HepG2 (cell line): Measurements from ENCODE around the gene VWA3B. TPM values are rescaled to one million over a fixed set of nuclear protein-coding genes. Genes with fewer than 3 reads are reported as not detected.

ENCODE experiments used
- ATAC-seq: fragments of 200-7000 bp; cut with Tn5 transposase; 3 replicates; pipeline ENCODE4 v1.9.1; 2020; ENCODE audit warnings: mild to moderate bottlenecking, moderate library complexity
- BruUV-seq: library from RNA; stranded (reverse); fragments of 400-500 nt; replicated peaks from 2 replicates; lab custom pipeline; 2021; lab: Mats Ljungman, UMichigan
- CTCF ChIA-PET: fragments of 300-600 bp; formaldehyde crosslinking; extraction: SDS; loops from one replicate; lab custom pipeline; 2021; ENCODE audit warnings: low total read pairs, inconsistent platforms, low intra/inter-chr PET ratio; lab: Yijun Ruan, JAX
- POLR2A ChIA-PET: fragments of 350-600 bp; sonication (Branson Sonifier 250); formaldehyde crosslinking; loops from one replicate; lab custom pipeline; 2020; ENCODE audit warnings: antibody characterized with exemption, inconsistent platforms; lab: Yijun Ruan, JAX
- DNase-seq: peaks from one replicate; pipeline ENCODE4 v3.0.0-alpha.2; 2015; ENCODE audit warnings: low spot score
- FAIRE-seq: peaks from 3 replicates; lab custom pipeline; 2011; peaks lifted over from hg19 to GRCh38; lab: Jason Lieb, UNC
- H2AFZ ChIP-seq: one replicate; pipeline ENCODE4 v1.6.1; 2011; ENCODE audit warnings: low read length, inconsistent platforms
- H3K27ac ChIP-seq: fragments of 300-600 bp; 3 replicates; pipeline ENCODE4 v1.8.0; 2011; ENCODE audit warnings: mixed run types, mild to moderate bottlenecking, mixed read lengths, low read length, inconsistent platforms; ENCODE audit not compliant: insufficient read depth; ENCODE audit errors: extremely low read length
- H3K27me3 ChIP-seq, 2 experiments: fragments of 200-600 bp in 1 of 2; 2 replicates in 1 of 2; 3 replicates in 1 of 2; pipeline versions ENCODE4 v1.6.0 to v1.8.0; 2011; ENCODE audit warnings: low read length in 2 of 2, mild to moderate bottlenecking in 2 of 2, moderate library complexity in 2 of 2, inconsistent platforms in 1 of 2; ENCODE audit not compliant: insufficient read depth in 2 of 2, control insufficient read depth in 1 of 2
- H3K36me3 ChIP-seq, 2 experiments: fragments of 200-600 bp in 1 of 2; replicated peaks in 1 of 2; 2 replicates in 1 of 2; 3 replicates in 1 of 2; pipeline versions ENCODE4 v1.5.1 to v1.8.0; 2011; ENCODE audit warnings: low read length in 2 of 2, inconsistent platforms in 1 of 2; ENCODE audit not compliant: insufficient read depth in 2 of 2, control insufficient read depth in 1 of 2
- H3K4me1 ChIP-seq: 2 replicates; pipeline ENCODE4 v1.5.1; 2012; ENCODE audit warnings: low read length, inconsistent platforms; ENCODE audit not compliant: insufficient read depth
- H3K4me2 ChIP-seq: 2 replicates; pipeline ENCODE4 v1.6.0; 2011; ENCODE audit warnings: low read depth, low read length, inconsistent platforms
- H3K4me3 ChIP-seq, 3 experiments: fragments of 200-600 bp in 1 of 3; sonication (generic), shearing (Covaris generic) in 1 of 3; replicated peaks in 1 of 3; 2 replicates each; pipeline ENCODE4 v1.5.1; 2011 to 2016; ENCODE audit warnings: low read length in 3 of 3, inconsistent platforms in 2 of 3, low read depth in 2 of 3, mild to moderate bottlenecking in 2 of 3, control low read depth in 1 of 3, mixed read lengths in 1 of 3; ENCODE audit not compliant: insufficient read depth in 1 of 3
- H3K79me2 ChIP-seq: one replicate; pipeline ENCODE4 v1.6.1; 2011; ENCODE audit warnings: low read length, inconsistent platforms; ENCODE audit not compliant: insufficient read depth
- H3K9ac ChIP-seq: 2 replicates; pipeline ENCODE4 v1.6.0; 2011; ENCODE audit warnings: mild to moderate bottlenecking, low read depth, low read length, inconsistent platforms; ENCODE audit not compliant: insufficient read depth
- H3K9me3 ChIP-seq: 2 replicates; pipeline ENCODE4 v1.5.1; 2012; ENCODE audit warnings: mild to moderate bottlenecking, low read length
- H4K20me1 ChIP-seq: 2 replicates; pipeline ENCODE4 v1.6.0; 2011; ENCODE audit warnings: inconsistent platforms, mild to moderate bottlenecking, low read length, moderate library complexity; ENCODE audit not compliant: insufficient read depth
- CEBPB ChIP-seq: IDR thresholded peaks from 2 replicates; pipeline ENCODE4 v1.6.1; 2011; ENCODE audit warnings: low read depth, low read length, improper control_type of control experiment, borderline replicate concordance
- CENPX ChIP-seq: sonication (generic); formaldehyde crosslinking; IDR thresholded peaks from 2 replicates; pipeline ENCODE4 v1.9.0; 2021; ENCODE audit warnings: mild to moderate bottlenecking, missing genetic modification reagents, moderate library complexity
- CREB1 ChIP-seq, 2 experiments: fragments of 450-650 bp in 1 of 2; IDR thresholded peaks; 2 replicates each; pipeline ENCODE4 v1.6.1; 2016 to 2017; ENCODE audit warnings: control low read depth in 1 of 2, mild to moderate bottlenecking in 1 of 2, missing compliant biosample characterization in 1 of 2, missing genetic modification characterization in 1 of 2
- MAFF ChIP-seq: IDR thresholded peaks from 2 replicates; pipeline ENCODE4 v1.6.1; 2011; ENCODE audit warnings: low read depth, low read length, improper control_type of control experiment
- MAFK ChIP-seq, 2 experiments: IDR thresholded peaks in 1 of 2; conservative IDR thresholded peaks in 1 of 2; 2 replicates each; pipeline ENCODE4 v1.6.1; 2011; ENCODE audit warnings: improper control_type of control experiment in 2 of 2, low read length in 2 of 2
- SRSF1 ChIP-seq: fragments of 200-400 bp; formaldehyde crosslinking; optimal IDR thresholded peaks from 2 replicates; pipeline ENCODE3; 2017; ENCODE audit warnings: mild to moderate bottlenecking, low read depth, low read length, moderate library complexity
- ZNF460 ChIP-seq: sonication (generic); formaldehyde crosslinking; IDR thresholded peaks from 2 replicates; pipeline ENCODE4 v1.5.1; 2020; ENCODE audit warnings: missing genetic modification reagents, mild to moderate bottlenecking, borderline replicate concordance
- WGBS: methylation state at CpG from one replicate; pipeline ENCODE4 v1.1.6; 2017; ENCODE audit warnings: low lambda C conversion rate; 5-methylcytosine and 5-hydroxymethylcytosine counted together
- in situ Hi-C: cut with HindIII; loops from 2 replicates; pipeline ENCODE4 v1.10.0; 2017; ENCODE audit warnings: low pct_unique_long_range_greater_than_20kb; ENCODE audit not compliant: extremely low pct_ligation_motif_present
- intact Hi-C: fragments of 100-400 bp; cut with micrococcal nuclease; formaldehyde crosslinking; loops from one replicate; pipeline ENCODE4 v1.10.0; 2022; ENCODE audit not compliant: unreplicated experiment
- polyA plus RNA-seq, 8 experiments: library from polyadenylated mRNA; depleted of rRNA in 3 of 8; stranded (reverse) in 7 of 8; unstranded in 1 of 8; fragments of >200 nt; fragmentation: Illumina TruSeq in 4 of 8; extraction: Trizol in 4 of 8; gene quantifications; 2 replicates each; pipeline versions ENCODE4 v1.2.1 to v1.2.3, GENCODE V29; 2011 to 2016; ENCODE audit warnings: low read depth in 4 of 8, missing spikeins in 1 of 8, mixed read lengths in 1 of 8; ENCODE audit not compliant: insufficient read depth in 1 of 8
- total RNA-seq, 5 experiments: library from RNA; depleted of rRNA; stranded (reverse); fragments of >200 nt; fragmentation: Illumina TruSeq; extraction: Trizol; gene quantifications; 2 replicates each; pipeline ENCODE4 v1.2.3, GENCODE V29; 2016; ENCODE audit warnings: low read depth in 1 of 5

The VWA3B gene
- total and polyA plus RNA-seq, 2 of the 13 experiments (the other 11 are each of a cell fraction or from before 2014, with no cell fraction given), result not detected

DNA sequence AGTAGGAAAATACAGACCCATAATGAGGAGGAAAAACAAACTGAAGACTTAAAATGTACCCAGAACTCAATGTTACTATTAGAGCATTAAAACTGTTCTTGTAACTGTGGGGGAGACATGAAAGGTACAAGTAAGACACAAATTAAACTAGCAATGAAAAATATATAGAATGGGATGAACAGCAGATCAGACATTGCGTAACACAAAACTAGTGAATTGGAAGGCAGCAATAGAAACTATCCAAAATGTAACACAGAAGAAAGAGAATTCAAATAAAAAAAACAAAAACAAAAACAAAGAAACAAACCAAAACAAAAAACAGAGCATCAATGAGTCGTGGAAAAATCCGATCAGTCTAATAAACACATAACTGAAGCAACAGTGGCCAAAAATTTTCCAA is 132.2 kb downstream of the VWA3B start:
- H3K79me2 ChIP-seq, result no peaks in the 10 kb centered on the region
- H3K9ac ChIP-seq, result no peak overlapping the region
- no TSS peak for BruUV-seq
- no peaks in the 10 kb centered on the region for H3K36me3 ChIP-seq
- WGBS, result 54% methylated on average over 3 of the region's 3 CpGs
- no peaks in the 10 kb centered on the region for H3K9me3 ChIP-seq
- no peaks in the 10 kb centered on the region for H3K4me1 ChIP-seq
- CTCF ChIA-PET, result no interaction called here
- H2AFZ ChIP-seq, result no peak overlapping the region
- in situ Hi-C loops (no loop called here), intact Hi-C loops (no loop called here)
- FAIRE-seq, result no peak
- H4K20me1 ChIP-seq, result no peaks in the 10 kb centered on the region
- H3K27me3 ChIP-seq, result peaks cover 0 to 24% of the 10 kb centered on the region in 2 experiments; a peak in 3 of 5 replicates
- POLR2A ChIA-PET, result no interaction called here
- ATAC-seq, result no peak
- no peak overlapping the region for H3K27ac ChIP-seq
- TF ChIP-seq CENPX (CRISPR knock-in tag) (no peak), CEBPB (peak; percentile 79; the same call in 1 of the 2 replicates)
- TF ChIP-seq, all 625 proteins: peak for 1
- no peak overlapping the region for H3K4me3 ChIP-seq
- DNase-seq, result no peak
- no peak overlapping the region for H3K4me2 ChIP-seq

DNA sequence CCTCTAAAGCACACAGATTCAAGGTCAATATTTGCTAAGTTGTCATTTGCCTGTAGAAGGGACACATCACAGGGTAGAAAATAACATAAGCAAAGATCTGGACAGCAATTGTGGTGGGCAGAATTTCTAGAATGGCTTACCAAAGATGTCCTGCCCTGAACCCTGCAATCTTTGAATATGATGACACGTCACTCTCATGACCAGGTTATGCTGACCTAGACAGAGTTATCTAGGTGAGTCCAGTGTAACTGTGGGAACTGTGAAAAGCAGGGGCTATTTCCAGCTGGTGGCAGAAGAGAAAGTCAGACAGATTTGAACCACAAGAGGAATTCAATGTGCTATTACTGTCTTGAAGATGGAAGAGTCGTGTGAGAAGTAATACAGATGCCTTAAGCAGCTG is 147.0 kb downstream of the VWA3B start:
- intact Hi-C loops, result no loop called here

More for the DNA sequence above, 147.0 kb downstream of the VWA3B start:
- POLR2A ChIA-PET, result no interaction called here
- Histone ChIP-seq H3K27me3 (peaks cover 0 to 11% of the 10 kb centered on the region in 2 experiments; a peak in 2 of 5 replicates), H3K27ac (no peak overlapping the region), H3K4me1 (no peaks in the 10 kb centered on the region), H3K9me3 (no peaks in the 10 kb centered on the region), H4K20me1 (no peaks in the 10 kb centered on the region), H3K9ac (no peak overlapping the region), H3K79me2 (no peaks in the 10 kb centered on the region), H3K4me3 (no peak overlapping the region), H3K36me3 (no peaks in the 10 kb centered on the region)
- CTCF ChIA-PET, result no interaction called here
- no TSS peak for BruUV-seq
- in situ Hi-C loops, result no loop called here
- DNase-seq, result no peak
- FAIRE-seq, result no peak
- 14% methylated on average over 2 of the region's 2 CpGs for WGBS
- TF ChIP-seq ZNF460 (CRISPR knock-in tag), result no peak
- TF ChIP-seq MAFF, result peak; percentile 49
- TF ChIP-seq MAFK (conservative IDR thresholded peaks at IDR 0.05 in 1 of 2, IDR thresholded peaks at IDR 0.05 in 1 of 2; ENCODE audit: low read length in 2 of 2), result peak in 1 of 2 experiments; percentile 41; a peak in 2 of 4 replicates
- TF ChIP-seq SRSF1, result no peak
- peak; percentile 70 for TF ChIP-seq CREB1 (IDR thresholded peaks at IDR 0.05)
- no peak for TF ChIP-seq CREB1 (CRISPR knock-in tag; IDR thresholded peaks at IDR 0.05)
- TF ChIP-seq, all 625 proteins: peak for 3
- Histone ChIP-seq H2AFZ (no peak overlapping the region), H3K4me2 (no peak overlapping the region)
- no peak for ATAC-seq
